HG03045 (cell line): ENCODE measurements around the gene NELL1.

Source experiments
- ATAC-seq: cut with Tn5 transposase; IDR thresholded peaks from one replicate; pipeline ENCODE4 v1.9.1; 2021; ENCODE audit warnings: mild to moderate bottlenecking, moderate library complexity; ENCODE audit not compliant: unreplicated experiment

The NELL1 gene

DNA sequence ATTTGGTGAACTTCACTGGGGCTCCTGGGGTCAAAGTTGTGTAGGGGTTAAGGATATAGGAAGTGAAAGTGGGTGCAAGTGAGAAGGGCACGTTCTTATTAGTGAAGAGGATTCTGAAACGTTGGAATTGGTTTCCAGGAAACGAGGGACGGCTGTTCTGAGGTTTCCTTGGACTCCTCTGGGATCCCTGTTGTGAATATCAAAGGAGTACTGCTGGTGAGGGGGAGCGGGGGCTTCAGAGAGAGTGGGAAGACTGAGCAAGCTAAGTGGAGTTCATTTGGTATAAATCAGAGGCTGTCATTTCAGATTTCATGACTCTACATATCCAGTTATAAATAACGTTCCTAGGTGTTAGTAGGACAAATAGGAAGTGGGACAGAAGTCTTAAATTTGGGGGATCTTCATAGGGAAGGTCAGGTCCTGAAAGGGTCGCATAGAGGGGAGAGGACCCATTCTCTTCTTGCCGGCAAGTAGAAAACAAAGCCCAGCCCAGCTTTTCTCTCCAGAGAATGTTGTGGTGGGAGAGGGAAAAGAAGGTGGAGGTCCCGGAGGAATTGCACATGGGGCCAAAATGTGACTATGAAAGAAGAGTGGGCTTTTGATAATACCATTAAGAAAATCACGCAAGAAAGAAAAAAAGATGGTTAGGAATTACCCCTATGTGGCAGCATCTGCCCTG lies 1.1 kb upstream of the NELL1 start:
- ATAC-seq: no peak

DNA sequence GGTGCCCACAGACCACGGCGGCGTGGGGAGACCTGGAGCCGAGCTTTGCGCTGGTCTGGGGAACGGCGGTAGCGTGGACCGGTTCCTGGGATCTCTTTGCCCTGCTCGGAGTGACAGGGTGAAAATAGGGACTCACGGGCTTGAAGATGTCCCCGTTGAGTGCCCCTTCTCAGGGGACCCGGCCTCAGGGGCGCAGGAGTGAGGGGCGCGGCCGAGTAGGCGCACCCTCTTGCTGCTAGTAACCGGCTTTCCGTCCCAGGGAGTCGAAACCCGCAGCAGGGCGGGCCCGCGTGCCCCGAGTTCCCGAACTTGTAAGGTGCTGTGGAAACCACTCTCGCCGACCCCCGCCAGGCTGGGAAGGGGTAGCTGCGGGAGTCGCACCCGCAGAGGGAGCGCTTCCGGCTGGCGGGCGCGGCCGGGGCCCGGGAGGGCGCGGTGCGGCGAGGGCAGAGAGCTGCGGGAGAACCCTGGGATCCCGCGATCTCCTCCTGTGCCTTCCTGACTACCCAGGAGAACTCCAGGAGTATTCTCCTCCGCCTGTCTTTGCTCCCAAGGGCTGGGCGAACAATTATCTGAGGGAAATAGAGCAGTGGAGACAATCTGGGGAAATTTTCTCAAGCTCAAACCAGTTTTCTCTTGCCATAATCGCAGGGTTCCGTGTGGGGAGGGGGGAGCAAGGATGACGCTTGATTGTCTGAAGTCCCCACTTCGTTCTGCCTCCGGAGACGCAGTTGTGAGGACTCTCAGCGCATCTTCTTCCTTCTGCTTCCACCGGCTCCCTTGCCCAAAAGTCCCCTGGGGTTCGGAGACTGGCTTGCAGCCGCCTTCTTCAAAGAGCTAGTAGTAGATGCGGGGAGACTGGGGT lies 666 bp downstream of the NELL1 start:
- ATAC-seq: no peak

DNA sequence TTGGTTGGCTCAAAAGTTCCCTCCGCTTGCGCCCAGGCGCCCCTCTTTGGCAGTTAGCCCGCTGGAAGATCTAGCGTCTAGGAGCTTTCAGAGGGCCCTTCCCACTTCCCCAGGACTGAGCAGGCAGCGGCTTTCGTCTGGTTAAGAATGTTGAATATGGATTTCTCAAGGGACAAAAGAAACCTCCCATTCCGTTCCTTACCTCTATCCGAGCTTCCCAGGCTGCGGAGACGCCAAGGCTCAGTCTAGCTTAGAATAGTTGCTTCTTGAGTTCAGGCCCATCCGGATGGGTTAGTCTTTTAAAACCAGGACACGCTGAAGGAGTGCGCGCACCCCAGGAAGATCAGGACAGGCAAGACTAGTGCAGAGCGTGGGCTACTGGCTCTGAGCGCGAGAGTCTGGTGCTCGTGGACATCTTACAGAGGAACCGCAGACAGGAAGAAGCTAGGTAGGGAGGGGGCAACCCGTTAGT lies 1.6 kb downstream of the NELL1 start:
- ATAC-seq: no peak

DNA sequence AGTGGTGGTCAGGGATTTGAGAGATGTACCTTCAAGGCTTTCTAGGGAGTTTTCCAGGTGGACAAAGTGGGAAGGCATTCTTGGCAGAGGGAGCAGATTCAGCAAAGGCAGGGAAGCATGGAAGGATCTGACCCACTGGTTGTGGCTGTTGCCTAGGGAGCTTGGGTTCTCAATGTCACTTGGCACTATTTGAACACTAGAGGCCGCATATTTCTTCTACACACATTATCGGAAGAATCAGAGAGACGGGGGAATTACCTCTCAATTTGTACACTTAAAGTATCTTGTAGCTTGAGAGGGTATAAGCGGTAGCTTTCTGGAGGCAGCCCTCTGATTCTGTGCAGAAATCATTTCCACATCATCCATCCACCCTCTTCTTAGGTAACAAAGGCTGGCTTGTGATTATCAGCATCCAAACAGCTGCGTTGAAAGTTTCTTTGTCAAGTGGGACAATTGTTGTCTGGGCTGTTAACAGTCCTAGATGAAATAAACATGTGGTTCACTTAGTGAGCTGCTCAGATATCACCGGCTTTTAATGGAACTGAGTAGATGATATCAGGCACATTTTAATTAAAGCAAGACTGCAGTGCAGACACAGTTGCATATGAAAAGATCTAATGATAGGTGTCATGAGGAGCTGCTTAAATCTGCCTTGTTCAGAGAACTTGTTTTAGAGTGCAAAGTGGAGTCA lies 2.6 kb downstream of the NELL1 start:
- ATAC-seq: no peak

DNA sequence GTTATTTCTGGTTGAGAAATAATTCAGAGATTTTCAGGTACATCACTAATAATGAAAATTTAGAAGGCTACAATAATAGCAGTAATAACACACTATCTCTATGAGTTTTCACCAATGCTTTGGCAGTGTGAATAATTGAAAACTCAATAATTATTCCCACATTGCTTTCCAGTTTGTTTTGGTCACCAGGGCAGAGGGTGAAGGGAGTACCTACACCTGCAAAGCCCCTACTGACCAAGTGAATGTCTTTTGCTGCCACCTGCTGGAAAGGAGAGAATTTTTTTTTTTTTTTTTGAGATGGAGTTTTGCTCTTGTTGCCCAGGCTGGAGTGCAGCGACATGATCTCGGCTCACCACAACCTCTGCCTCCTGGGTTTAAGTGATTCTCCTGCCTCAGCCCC lies 3.2 kb downstream of the NELL1 start:
- ATAC-seq: no peak

DNA sequence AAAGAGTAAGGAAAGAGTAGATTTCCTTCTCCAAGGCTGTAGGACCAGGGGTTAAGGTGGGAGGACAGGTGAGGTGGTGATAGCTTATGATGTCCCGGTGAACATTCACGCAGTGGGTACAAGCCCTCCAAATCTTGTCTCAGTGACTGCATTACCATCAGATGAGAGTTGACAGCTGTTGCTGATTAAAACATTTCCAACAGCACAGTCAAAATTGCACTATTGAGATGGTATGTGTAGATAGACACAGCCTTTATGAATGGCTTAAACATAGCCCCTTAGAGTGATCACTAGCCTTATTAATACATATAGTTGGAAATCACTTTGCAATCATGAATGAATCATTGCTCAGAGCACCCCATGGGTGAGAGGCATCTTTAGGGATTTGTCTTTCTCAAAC lies 7.3 kb downstream of the NELL1 start:
- ATAC-seq: no peak

DNA sequence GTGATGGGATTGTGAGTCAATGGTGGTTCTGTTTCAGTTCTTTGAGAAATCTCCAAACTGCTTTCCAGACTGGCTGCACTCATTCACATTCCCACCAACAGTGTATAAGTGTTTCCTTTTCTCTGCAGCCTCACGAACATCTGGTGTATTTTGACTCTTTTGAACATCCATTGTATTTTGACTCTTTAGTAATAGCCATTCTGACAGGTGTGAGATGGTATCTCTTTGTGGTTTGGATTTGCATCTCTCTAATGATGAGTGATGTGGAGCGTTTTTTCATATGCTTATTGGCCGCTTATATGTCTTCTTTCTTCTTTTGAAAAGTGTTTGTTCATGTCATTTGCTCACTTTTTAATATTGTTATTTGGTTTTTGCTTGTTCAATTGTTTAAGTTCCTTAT lies 19.4 kb downstream of the NELL1 start:
- no peak for ATAC-seq

DNA sequence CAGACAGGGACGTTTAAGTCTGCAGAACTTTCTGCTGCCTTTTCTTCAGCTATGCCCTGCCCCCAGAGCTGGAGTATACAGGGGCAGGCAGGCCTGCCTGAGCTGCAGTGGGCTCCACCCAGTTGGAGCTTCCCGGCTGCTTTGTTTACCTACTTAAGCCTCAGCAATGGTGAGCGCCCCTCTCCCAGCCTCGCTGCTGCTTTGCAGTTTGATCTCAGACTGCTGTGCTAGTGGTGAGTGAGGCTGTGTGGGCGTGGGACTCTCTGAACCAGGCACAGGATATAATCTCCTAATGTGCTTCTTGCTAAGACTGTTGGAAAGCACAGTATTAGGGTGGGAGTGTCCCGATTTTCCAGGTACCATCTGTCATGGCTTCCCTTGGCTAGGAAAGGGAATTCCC lies 38.5 kb downstream of the NELL1 start:
- no peak for ATAC-seq

DNA sequence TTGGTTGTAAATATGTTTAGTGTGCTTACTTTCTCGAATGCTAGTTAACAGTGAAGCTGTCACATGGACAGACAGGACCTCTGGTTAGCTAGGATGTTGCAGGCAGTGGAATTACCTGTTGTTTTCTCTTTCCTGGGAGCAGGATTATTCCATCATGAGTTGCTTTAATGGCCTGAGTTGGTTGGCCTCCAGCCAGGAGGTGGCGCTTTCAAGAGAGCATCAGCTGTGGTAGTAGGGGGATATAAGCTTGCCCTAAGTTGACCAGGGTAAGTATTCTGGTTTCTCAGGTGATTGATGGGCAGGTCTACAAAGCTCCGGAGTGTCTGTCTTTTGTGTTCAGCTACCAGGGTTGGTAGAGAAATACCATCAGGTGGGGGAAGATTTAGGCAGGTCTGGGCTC lies 43.5 kb downstream of the NELL1 start:
- ATAC-seq: no peak

DNA sequence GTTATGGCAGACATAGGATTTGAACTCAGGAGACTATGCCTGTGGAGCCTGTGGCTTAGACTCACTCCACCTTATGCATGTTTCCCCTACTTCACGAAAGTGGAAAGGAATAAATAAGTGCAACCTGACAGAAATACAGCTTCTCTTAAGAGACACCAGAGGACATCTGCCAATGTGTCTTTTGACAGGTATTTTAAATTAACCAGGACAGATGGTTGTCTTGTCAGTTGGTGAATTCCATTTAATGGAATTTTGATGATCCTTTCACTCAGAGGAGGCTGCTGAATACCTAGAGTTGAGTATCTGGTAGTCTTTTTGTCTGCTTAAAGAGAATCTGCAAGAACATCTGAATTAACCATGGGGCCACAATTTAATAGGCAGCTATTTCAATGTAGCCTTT lies 46.1 kb downstream of the NELL1 start:
- ATAC-seq: no peak

DNA sequence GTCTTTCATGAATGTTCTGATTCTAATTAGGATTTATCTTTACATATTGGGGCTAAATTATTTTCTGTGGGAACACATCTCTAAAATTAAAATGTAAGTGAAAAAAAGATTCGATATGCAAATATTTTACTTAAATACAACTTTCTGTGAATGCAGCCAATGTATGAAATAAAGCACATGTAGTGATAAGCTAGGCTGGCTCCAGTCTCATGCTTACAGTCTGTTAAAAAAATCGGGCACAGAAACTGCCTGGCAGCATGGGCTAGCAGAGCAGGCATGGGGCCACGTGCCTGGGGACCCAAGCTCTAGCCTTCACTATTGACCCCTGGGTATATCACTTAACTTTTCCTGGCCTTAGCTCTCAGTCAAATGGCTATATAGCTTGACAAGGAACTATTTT lies 46.5 kb downstream of the NELL1 start:
- no peak for ATAC-seq

DNA sequence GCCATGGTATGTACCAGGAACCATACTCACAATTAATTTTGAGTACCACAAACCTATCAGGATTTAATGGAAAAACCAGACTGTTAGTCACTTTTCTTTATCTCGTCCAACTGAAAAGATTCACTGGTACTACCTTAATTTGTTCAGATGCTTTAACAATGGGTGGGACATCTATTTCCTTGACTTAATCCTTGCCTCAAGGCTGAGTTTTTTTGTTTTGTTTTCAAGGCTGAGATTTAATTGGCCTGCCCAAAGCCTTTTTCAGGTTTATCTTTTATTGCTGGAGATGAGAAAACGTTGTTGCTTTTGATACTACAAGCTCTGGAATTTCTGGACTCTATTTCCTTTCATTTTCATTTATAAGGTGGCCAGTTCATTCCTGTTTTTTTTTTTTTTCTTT lies 50.4 kb downstream of the NELL1 start:
- ATAC-seq: no peak

DNA sequence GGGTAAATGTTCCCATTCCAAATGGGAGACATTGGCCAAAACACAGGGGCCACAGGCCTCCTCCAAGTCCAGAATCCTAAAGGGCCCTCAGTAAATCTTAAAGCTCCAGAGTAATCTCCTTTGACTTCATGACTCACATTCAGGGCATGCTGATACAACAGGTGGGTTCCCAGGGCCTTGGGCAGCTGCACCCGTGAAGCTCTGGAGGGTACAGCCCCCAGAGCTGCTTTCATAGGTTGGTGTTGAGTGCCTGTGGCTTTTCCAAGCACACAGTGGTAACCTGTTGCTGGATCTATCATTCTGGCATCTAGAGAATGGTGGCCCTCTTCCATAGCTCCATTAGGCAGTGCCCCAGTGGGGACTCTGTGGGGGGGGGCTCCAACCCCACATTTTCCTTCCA lies 54.0 kb downstream of the NELL1 start:
- ATAC-seq: no peak

DNA sequence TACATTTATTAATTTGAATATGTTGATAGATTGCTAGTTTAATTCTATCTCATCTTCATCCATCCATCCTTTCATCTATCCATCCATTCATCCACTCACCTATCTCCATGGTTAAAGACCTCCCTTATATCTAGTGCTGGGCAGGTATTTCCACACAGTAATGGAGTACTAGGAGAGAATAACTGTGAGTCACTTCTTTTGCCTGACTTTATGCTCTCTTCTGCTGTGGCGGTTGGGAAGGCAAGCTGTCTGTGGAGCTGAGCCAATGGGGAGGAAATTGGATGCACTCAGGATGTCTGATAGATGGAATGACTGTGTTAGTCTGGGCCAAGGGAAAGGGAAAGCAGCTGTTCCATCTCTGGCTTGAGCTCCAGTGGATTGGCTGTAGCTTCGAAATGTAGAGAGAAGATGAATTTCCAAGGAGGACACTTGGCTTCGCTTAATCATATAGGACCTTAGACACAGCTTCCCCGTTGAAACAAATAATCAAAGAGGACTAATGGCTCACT lies 60.3 kb downstream of the NELL1 start:
- ATAC-seq: no peak

DNA sequence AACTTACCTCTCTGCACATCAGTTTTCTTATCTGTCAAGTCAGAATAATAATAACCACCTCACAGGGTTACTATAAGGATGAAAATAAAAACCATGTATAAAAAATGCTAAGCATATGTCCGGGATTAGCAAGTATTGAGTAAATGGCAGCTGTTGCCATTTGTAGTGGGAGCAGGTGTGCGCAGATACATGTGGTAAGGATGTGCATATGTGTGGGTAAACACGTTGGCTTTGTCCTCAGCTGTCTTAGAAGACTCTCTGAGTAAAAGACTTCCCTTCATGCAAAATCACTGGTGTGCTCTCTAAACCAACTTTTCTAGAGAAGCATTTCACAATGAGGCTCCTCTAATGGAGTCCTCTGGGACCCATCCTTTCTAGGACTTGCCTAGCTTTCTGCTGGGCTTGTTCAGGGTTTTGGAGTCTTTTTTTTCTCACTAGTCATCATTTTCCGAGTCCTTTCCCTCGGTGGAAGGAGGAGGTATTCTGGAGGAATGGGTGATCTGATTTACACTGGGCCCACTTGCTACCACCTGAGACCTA lies 62.4 kb downstream of the NELL1 start:
- ATAC-seq: no peak

DNA sequence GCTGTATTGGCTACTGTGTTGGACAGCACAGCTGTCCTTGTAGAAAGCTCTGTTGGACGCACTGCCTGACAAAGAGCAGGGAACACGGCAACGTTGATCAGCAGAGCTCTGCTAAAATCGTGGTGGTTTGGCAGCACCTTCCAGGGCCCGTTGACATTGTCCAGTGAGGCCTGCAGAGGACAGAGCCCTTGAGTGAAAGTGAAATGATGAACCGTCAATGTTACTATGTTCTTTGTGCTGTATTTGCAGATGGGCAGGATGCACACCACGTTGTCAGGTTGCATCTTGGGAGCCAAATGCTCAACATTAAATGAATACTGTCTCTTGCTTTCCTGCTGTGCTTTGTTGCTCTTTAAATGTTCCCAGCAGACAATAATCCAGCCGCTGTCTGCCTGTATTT lies 69.7 kb downstream of the NELL1 start:
- ATAC-seq: no peak

DNA sequence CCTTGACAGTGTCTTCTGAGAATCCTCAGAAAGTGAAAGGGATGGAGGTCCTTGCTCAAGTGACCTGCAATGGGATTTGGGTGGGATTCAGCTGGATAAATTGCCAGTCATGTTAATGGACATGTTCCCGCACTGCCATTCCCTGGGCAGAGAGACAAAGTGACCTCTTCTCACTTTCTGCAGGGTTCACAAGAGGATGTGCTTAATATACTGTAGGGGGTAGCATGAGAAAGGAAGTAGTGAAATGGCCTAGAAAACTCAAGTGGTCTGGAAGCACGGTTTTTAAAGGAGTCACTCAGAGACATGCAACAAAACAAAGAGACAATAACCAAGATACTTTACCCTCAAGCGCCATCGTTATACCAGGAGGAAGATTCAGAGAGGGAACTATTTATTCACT lies 70.2 kb downstream of the NELL1 start:
- ATAC-seq: no peak

DNA sequence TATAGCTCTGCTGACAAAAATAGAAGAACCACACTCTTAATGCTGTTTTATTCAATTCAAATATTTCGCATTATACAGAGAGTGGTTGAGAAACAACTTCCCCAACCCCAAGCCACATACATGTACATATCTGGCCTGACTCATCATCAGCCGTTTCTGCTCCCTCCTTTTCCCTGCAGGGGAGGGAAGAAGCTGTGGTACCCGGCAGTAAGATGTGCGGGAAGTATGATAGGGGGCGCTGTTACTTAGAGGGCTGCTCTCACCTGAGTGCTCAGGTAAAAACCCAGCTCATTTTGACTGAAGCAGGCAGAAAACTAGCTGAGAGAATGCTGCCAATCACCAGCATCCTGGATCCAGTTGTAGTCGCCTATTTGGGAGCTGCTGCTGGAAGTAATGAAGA lies 85.5 kb downstream of the NELL1 start:
- ATAC-seq: no peak

DNA sequence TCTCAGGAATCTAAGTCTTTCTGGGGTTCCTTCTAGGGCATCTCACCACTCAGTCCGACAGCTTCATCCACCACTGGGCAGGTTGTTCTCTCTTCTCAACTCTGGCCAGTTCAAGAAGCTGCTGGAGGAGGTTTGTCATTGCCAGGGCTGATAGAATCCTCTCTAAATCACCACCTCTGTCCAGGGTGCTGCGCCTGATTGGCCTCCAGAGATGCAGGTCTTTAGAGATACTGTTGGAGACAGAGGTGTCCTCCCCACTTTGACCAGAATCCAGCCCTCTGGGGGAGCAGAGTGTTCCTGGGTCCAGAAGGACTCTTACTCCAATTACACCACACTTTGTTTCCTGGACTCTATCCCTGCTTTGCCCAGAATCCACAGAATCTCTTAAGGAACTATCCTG lies 90.2 kb downstream of the NELL1 start:
- ATAC-seq: no peak

DNA sequence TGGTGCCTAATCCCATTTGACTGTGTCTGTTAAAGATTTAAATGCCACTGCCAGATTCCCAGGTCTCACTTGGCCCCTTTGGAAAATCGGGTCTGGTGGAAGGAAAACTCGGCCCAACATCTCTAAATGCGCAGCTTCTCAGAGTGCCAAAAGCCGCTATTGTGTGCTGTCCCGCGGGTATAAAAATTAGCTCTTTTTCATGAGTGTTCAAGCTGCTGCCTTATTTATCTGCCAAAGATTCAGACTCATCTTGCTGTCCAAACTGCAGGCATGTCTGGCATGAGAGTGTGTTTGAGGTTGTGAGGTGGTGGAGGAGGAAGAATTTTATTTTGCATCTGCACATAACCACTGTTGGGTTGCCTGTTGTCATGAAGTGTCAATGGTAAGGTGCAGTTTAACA lies 91.4 kb downstream of the NELL1 start:
- ATAC-seq: no peak

DNA sequence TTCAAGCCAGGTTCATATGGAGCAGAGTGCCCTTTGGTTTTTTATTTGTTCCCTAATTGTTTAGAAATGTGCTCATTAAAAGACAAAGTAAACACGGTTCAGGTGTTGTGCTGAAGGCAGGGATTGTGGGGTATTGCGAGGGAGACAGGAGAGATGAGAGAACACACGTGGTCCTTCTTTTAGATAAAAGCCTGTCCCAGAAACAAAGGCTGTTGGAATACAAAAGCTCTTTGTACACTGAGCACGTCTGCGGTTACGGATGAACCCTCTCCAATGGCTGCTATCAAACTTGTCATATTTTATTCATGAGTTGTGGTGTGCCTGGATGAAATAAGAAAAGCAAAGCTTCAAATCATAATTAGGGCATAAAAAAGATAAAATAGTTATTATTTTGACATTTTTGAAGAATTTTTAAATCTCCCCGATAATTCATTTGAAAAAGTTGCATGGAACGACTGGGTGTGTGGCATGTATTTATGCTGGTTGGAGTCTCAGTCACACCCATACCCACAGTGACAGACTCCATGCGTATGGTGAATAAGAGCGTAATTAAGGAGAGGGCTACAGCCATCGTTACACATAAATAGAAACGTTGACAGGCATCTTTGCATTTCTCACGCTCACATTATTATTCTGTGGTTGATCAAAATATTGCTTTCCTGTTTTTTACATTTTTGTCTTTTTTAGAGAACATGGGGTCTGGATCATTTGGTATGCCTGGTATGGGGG lies 92.9 kb downstream of the NELL1 start:
- ATAC-seq: no peak
